Measurements from ENCODE around the gene KTI12.

GRCh38 chr1:52026278-52026677, 7.3 kb downstream of the KTI12 start:
- TF ChIP-seq POLR2A (IDR thresholded peaks at IDR 0.05) (no peak), CTCF (IDR thresholded peaks at IDR 0.05) (no peak)
